ENCODE data around the gene GLI3.

Gene GLI3

GRCh38 chr7:42082144-42082543 lies 154.9 kb downstream of the GLI3 start:
- no peak for DNase-seq (ENCODE audit: low read depth)

GRCh38 chr7:42081671-42082070 lies 155.3 kb downstream of the GLI3 start:
- DNase-seq (ENCODE audit: low read depth), result no peak

DNA sequence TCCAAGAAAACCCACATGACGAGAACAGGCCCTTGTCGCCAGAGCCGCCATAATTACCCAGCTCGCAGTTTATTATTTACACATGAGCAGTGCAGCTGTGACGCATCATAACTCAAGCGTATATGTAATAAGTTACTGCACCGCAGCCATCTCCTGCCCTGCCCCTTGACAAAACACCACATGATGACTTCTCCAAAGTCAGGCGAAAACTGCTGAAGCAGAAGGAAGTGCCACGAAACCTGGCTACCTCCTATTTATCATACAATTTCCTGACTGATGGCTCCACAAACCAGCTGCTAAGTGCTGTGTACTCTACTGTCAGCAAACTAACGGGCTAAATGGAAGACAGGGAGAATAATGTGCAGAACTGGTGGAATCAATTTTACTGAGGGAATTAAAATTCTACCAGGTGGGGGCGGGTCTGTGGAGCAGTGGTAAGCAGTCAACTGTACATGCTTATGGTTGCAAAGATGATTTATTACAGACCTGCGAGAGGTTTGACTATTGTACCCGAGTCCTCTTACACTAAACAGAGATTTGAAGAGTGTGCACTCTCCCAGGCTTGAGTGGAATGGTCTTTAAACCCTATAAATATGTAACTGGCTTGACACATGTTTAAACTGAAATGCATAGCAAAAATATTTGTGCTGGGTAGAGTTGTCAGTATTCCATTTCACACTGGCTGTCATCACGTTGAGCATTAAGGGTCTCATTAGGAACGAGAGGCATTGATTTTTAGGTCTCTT lies 156.0 kb downstream of the GLI3 start:
- no peak for DNase-seq (ENCODE audit: low read depth)

GRCh38 chr7:42077271-42078135 lies 159.5 kb downstream of the GLI3 start:
- DNase-seq (ENCODE audit: low read depth), result no peak

- DNase-seq (ENCODE audit: low read depth), result no peak
Measured at GRCh38 chr7:42076870-42077269, 160.1 kb downstream of the GLI3 start.

DNA sequence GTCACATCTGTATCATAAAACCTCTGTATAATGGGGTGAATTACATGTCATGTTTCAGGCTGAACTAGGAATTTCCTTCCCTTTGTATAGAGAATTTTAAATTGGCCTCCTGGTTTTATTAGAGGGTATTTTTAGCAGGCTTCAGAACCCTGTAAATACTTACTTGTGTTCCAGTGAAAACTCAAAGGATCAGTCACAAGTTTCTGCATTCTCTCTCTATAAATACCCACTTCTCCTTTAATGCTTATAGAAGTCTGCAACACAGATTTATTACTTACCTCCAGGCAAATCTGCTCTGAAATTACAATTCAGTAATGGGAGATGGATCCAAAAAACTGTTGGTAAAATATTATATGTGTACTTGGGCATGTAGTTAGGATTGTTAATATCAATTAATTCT lies 161.6 kb downstream of the GLI3 start:
- DNase-seq (ENCODE audit: low read depth), result no peak

DNA sequence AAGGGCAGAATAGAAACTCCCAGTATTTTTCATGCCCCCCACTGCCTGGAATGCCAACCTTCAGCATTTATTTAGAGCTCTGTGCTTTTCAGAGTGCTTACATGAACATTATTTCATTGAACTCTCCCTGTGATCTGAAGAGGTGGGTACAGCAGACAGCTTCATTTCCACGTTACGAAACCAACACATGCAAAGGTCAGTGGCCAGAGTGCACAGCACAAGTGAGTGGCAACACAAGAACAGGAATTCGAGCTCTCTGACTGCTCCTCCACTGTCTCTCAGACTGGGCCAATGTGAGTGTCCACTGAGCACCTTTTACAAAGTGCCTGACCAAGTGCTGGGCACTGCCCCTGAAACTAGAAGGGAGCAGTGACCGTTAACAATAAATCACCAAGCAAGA lies 162.9 kb downstream of the GLI3 start:
- DNase-seq (ENCODE audit: low read depth), result no peak

- peak; percentile 68 for DNase-seq (ENCODE audit: low read depth)
Measured at GRCh38 chr7:42071372-42072261, 165.4 kb downstream of the GLI3 start.

GRCh38 chr7:42070068-42070467 lies 166.9 kb downstream of the GLI3 start:
- DNase-seq (ENCODE audit: low read depth), result no peak

DNA sequence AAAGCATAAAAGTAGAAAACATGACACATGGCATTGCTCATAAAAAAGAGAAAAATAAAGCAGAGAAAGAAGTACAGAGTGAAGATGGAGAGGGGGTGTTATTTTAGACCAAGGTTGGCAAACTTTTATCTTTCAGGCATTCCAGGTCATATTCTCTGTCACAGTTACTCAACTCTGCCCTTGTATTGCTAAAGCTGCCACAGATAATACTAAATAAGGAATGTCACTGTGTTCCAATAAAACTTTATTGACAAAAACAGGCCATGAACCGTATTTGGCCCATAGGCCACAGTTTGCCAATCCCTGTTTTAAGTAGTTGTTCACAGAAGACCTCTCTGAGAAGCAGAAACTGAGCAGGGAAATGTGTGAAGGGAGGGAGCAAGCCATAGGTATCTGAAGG lies 167.4 kb downstream of the GLI3 start:
- DNase-seq (ENCODE audit: low read depth), result no peak

DNA sequence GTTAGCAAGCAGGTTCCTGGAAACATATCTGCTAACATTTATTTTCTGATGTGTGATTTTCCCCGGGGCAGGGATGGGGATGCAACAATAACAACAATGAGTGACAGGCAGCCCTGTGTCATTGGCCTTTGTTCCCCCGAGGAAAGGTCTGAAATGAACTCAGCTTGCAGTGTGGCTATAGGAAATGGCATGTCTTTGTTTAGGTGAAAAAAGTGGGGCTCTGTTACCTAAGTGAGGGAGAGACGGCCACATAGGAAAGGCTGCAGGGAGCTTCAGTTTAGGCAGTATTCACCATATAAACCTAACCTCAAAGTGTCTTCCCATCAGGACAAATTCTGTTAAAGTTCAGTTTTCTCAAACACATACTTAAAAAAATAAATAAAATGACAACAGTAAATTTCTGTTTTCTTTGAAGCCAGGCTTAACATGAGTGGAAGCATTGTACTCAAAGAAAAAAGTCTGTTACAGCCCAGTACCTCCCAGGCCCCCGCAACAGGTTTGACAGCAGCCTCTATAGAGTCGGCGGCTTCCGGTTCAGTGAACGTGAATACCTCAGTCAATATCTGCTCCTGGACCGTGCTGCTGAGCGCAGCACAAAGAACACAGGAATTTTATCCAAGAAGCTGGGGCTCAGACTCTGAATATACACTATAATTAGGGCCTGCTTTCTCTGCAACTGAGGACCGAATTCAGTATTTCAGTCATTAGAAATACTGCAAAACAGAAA lies 168.3 kb downstream of the GLI3 start:
- no peak for DNase-seq (ENCODE audit: low read depth)

DNA sequence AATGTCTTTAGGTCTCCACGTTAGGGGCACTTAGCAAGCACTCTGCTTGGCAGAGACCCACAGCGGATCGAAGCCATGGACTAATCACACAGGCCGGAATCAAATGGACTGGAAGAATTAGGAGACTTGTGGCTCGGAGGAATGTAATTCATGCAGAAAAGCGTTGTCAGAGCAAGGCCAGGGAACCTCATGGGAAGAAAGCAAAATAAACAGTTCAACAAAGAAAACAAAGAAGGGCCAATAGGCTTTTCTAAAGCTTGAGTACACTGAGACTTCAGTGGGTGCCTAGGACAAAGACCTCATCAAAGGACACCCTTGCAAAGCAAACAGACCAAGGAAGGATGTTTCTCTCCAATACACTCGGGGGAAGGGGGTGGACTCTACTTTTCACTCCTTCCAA lies 171.1 kb downstream of the GLI3 start:
- DNase-seq (ENCODE audit: low read depth), result no peak

- no peak for DNase-seq (ENCODE audit: low read depth)
Measured at GRCh38 chr7:42065015-42065414, 172.0 kb downstream of the GLI3 start.

DNA sequence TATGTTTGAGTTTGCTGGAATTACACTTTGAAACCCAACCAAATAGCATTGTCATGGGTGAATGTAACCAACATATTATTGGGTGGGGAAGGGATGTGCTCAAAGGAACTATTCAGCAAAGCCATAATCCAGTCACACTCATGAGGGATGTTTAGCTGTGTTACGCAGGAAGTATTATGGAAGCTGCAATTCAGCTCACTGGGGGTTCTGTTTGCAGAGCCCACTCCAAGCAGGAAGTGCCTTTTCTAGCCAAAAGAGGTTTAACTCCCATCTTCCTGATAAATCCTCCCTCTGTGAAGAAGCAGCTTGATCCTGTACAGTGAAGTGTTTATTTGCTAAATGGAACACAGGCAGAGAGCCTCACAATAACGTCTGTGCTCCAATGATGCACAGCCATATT lies 172.5 kb downstream of the GLI3 start:
- no peak for DNase-seq (ENCODE audit: low read depth)

GRCh38 chr7:42059275-42059674 lies 177.7 kb downstream of the GLI3 start:
- DNase-seq (ENCODE audit: low read depth), result no peak

- DNase-seq (ENCODE audit: low read depth), result no peak
Measured at GRCh38 chr7:42057331-42057730, 179.7 kb downstream of the GLI3 start.

GRCh38 chr7:42055171-42055570 lies 181.8 kb downstream of the GLI3 start:
- no peak for DNase-seq (ENCODE audit: low read depth)

DNA sequence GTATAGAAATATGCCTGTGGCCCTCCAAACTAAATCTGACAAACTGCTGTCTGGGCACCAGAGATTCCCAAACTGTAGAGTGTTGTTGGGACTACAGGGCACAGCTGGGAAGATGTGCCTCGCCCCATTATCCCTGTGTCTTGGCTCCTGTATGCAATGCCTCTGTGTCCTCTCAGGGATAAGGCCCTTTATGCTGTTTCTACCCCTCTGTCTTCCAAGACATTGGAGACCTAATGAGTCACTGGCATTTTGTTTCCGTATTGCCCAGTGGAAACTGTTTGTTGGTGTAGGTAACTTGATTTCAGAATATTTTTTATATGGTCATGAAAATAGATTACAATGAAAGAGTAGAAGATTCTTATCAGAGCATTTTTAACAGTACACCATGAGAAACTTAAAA lies 183.2 kb downstream of the GLI3 start:
- no peak for DNase-seq (ENCODE audit: low read depth)

DNA sequence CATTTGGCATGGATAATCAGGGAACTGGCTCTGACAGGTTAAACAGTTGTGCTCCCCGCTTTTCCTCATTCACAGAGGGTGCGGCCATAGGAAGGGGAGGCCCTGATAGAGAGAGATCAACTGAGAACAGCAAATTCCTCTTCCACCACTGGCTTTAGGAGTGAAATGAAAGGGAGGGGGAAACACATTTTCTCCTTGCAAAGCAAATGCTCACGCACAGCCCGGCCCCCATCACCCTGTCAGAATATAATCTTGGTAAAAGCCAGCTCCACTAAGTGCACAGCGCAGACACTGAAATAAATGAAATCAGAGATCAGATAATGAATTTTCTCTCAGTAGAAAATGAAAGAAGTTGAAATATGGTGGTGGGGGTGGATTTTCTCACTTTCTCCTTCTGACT lies 187.2 kb downstream of the GLI3 start:
- no peak for DNase-seq (ENCODE audit: low read depth)

DNA sequence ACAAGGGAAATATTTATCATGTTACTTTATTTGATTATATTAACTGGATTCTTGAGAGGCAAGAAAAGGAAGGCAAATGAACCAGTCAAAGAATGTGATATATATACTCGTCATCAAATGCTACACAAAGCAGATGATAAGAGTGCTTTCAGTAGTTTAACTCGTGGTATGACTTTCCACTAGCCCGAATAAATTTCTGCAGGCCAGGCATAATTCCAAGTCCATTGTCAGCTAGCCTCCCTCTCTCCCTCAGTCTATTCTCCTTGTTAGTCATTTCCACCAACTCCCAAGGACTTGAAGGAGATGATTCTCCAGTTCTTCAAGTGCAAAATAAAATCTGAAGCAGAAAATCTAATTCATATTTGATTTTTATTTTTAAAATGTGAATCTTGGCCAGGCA lies 190.5 kb downstream of the GLI3 start:
- no peak for DNase-seq (ENCODE audit: low read depth)

DNA sequence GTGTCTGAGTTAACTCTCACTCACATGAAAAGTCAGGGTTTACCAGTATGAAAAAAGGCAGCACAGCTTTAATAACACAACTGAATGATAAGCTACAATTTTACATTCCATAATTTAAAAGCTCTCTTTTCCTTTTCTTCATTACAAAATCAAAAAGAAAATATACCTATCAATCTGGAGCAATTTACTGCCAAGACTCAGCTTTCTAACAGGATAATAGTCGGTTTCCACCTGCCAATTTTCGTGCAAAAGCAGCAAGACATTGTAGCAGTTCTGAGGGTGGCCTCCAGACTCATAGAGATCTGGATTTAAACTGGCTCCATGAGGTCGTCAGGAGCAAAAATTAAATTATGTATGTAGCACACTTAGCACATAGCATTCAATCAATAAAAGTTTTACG lies 191.0 kb downstream of the GLI3 start:
- DNase-seq (ENCODE audit: low read depth), result no peak

DNA sequence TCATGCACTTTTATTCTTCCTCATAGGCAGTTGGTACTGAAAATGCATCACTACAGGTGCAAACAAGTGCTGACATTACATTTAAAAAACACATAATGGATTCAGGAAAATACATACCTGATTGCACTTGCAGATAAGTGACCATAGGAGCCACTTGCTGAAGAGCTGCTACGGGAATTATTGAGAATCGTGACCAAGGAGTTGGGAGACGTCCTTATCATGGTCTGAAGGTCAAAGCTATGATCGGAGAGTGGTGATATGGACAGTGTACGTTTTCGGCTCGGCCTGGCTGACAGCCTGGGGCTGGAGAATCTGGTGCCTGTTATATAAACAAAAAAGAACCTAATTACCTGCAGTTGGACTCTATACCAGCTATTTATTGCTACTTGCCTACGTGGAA lies 197.1 kb downstream of the GLI3 start:
- no peak for DNase-seq (ENCODE audit: low read depth)
